HepG2 (cell line): ENCODE measurements around the gene ANKRD2. TPM values are rescaled to one million over a fixed set of nuclear protein-coding genes. Genes with fewer than 3 reads are reported as not detected.

Source experiments
- ATAC-seq: fragments of 200-7000 bp; cut with Tn5 transposase; 3 replicates; pipeline ENCODE4 v1.9.1; 2020; ENCODE audit warnings: mild to moderate bottlenecking, moderate library complexity
- BruUV-seq: library from RNA; stranded (reverse); fragments of 400-500 nt; replicated peaks from 2 replicates; lab custom pipeline; 2021; lab: Mats Ljungman, UMichigan
- CTCF ChIA-PET: fragments of 300-600 bp; formaldehyde crosslinking; extraction: SDS; loops from one replicate; lab custom pipeline; 2021; ENCODE audit warnings: low total read pairs, inconsistent platforms, low intra/inter-chr PET ratio; lab: Yijun Ruan, JAX
- POLR2A ChIA-PET: fragments of 350-600 bp; sonication (Branson Sonifier 250); formaldehyde crosslinking; loops from one replicate; lab custom pipeline; 2020; ENCODE audit warnings: antibody characterized with exemption, inconsistent platforms; lab: Yijun Ruan, JAX
- DNase-seq: peaks from one replicate; pipeline ENCODE4 v3.0.0-alpha.2; 2015; ENCODE audit warnings: low spot score
- FAIRE-seq: peaks from 3 replicates; lab custom pipeline; 2011; peaks lifted over from hg19 to GRCh38; lab: Jason Lieb, UNC
- H2AFZ ChIP-seq: one replicate; pipeline ENCODE4 v1.6.1; 2011; ENCODE audit warnings: low read length, inconsistent platforms
- H3K27ac ChIP-seq: fragments of 300-600 bp; 3 replicates; pipeline ENCODE4 v1.8.0; 2011; ENCODE audit warnings: mixed run types, mild to moderate bottlenecking, mixed read lengths, low read length, inconsistent platforms; ENCODE audit not compliant: insufficient read depth; ENCODE audit errors: extremely low read length
- H3K27me3 ChIP-seq, 2 experiments: fragments of 200-600 bp in 1 of 2; 2 replicates in 1 of 2; 3 replicates in 1 of 2; pipeline versions ENCODE4 v1.6.0 to v1.8.0; 2011; ENCODE audit warnings: low read length in 2 of 2, mild to moderate bottlenecking in 2 of 2, moderate library complexity in 2 of 2, inconsistent platforms in 1 of 2; ENCODE audit not compliant: insufficient read depth in 2 of 2, control insufficient read depth in 1 of 2
- H3K36me3 ChIP-seq, 2 experiments: fragments of 200-600 bp in 1 of 2; replicated peaks in 1 of 2; 2 replicates in 1 of 2; 3 replicates in 1 of 2; pipeline versions ENCODE4 v1.5.1 to v1.8.0; 2011; ENCODE audit warnings: low read length in 2 of 2, inconsistent platforms in 1 of 2; ENCODE audit not compliant: insufficient read depth in 2 of 2, control insufficient read depth in 1 of 2
- H3K4me1 ChIP-seq: 2 replicates; pipeline ENCODE4 v1.5.1; 2012; ENCODE audit warnings: low read length, inconsistent platforms; ENCODE audit not compliant: insufficient read depth
- H3K4me2 ChIP-seq: 2 replicates; pipeline ENCODE4 v1.6.0; 2011; ENCODE audit warnings: low read depth, low read length, inconsistent platforms
- H3K4me3 ChIP-seq, 3 experiments: fragments of 200-600 bp in 1 of 3; sonication (generic), shearing (Covaris generic) in 1 of 3; replicated peaks in 1 of 3; 2 replicates each; pipeline ENCODE4 v1.5.1; 2011 to 2016; ENCODE audit warnings: low read length in 3 of 3, inconsistent platforms in 2 of 3, low read depth in 2 of 3, mild to moderate bottlenecking in 2 of 3, control low read depth in 1 of 3, mixed read lengths in 1 of 3; ENCODE audit not compliant: insufficient read depth in 1 of 3
- H3K79me2 ChIP-seq: one replicate; pipeline ENCODE4 v1.6.1; 2011; ENCODE audit warnings: low read length, inconsistent platforms; ENCODE audit not compliant: insufficient read depth
- H3K9ac ChIP-seq: 2 replicates; pipeline ENCODE4 v1.6.0; 2011; ENCODE audit warnings: mild to moderate bottlenecking, low read depth, low read length, inconsistent platforms; ENCODE audit not compliant: insufficient read depth
- H3K9me3 ChIP-seq: 2 replicates; pipeline ENCODE4 v1.5.1; 2012; ENCODE audit warnings: mild to moderate bottlenecking, low read length
- H4K20me1 ChIP-seq: 2 replicates; pipeline ENCODE4 v1.6.0; 2011; ENCODE audit warnings: inconsistent platforms, mild to moderate bottlenecking, low read length, moderate library complexity; ENCODE audit not compliant: insufficient read depth
- CREM ChIP-seq, 2 experiments: sonication (generic) in 1 of 2; formaldehyde crosslinking in 1 of 2; IDR thresholded peaks; 2 replicates each; pipeline versions ENCODE4 v1.4.0 to v1.6.1; 2016 to 2020; ENCODE audit warnings: antibody characterized with exemption in 1 of 2, mild to moderate bottlenecking in 1 of 2, missing genetic modification reagents in 1 of 2
- FOXP1 ChIP-seq, 2 experiments: fragments of 450-650 bp in 1 of 2; IDR thresholded peaks; 2 replicates each; pipeline ENCODE4 v1.6.1; 2017 to 2018; ENCODE audit warnings: antibody characterized with exemption in 1 of 2
- KDM2A ChIP-seq: sonication (generic); formaldehyde crosslinking; IDR thresholded peaks from 2 replicates; pipeline ENCODE4 v1.4.0; 2020; ENCODE audit warnings: low read depth, missing genetic modification reagents, borderline replicate concordance
- SRSF9 ChIP-seq: fragments of 200-400 bp; formaldehyde crosslinking; IDR thresholded peaks from 2 replicates; pipeline ENCODE4 v1.6.1; 2018; ENCODE audit warnings: borderline replicate concordance, mild to moderate bottlenecking, low read depth, low read length; ENCODE audit not compliant: insufficient read depth, poor library complexity, severe bottlenecking
- ZNF350 ChIP-seq: sonication (generic); formaldehyde crosslinking; IDR thresholded peaks from 2 replicates; pipeline ENCODE4 v1.4.0; 2020; ENCODE audit warnings: mild to moderate bottlenecking, low read depth, missing genetic modification reagents, borderline replicate concordance
- ZNF383 ChIP-seq: sonication (generic); formaldehyde crosslinking; IDR thresholded peaks from 2 replicates; pipeline ENCODE4 v1.4.0; 2020; ENCODE audit warnings: missing genetic modification reagents, mild to moderate bottlenecking, borderline replicate concordance
- ZNF672 ChIP-seq: sonication (generic); formaldehyde crosslinking; IDR thresholded peaks from 2 replicates; pipeline ENCODE4 v1.8.1; 2022; ENCODE audit warnings: missing genetic modification reagents
- ZNF724P ChIP-seq: sonication (generic); formaldehyde crosslinking; IDR thresholded peaks from 2 replicates; pipeline ENCODE4 v1.8.0; 2022; ENCODE audit warnings: missing genetic modification reagents, borderline replicate concordance
- WGBS: methylation state at CpG from one replicate; pipeline ENCODE4 v1.1.6; 2017; ENCODE audit warnings: low lambda C conversion rate; 5-methylcytosine and 5-hydroxymethylcytosine counted together
- in situ Hi-C: cut with HindIII; loops from 2 replicates; pipeline ENCODE4 v1.10.0; 2017; ENCODE audit warnings: low pct_unique_long_range_greater_than_20kb; ENCODE audit not compliant: extremely low pct_ligation_motif_present
- intact Hi-C: fragments of 100-400 bp; cut with micrococcal nuclease; formaldehyde crosslinking; loops from one replicate; pipeline ENCODE4 v1.10.0; 2022; ENCODE audit not compliant: unreplicated experiment
- polyA plus RNA-seq, 8 experiments: library from polyadenylated mRNA; depleted of rRNA in 3 of 8; stranded (reverse) in 7 of 8; unstranded in 1 of 8; fragments of >200 nt; fragmentation: Illumina TruSeq in 4 of 8; extraction: Trizol in 4 of 8; gene quantifications; 2 replicates each; pipeline versions ENCODE4 v1.2.1 to v1.2.3, GENCODE V29; 2011 to 2016; ENCODE audit warnings: low read depth in 4 of 8, missing spikeins in 1 of 8, mixed read lengths in 1 of 8; ENCODE audit not compliant: insufficient read depth in 1 of 8
- total RNA-seq, 5 experiments: library from RNA; depleted of rRNA; stranded (reverse); fragments of >200 nt; fragmentation: Illumina TruSeq; extraction: Trizol; gene quantifications; 2 replicates each; pipeline ENCODE4 v1.2.3, GENCODE V29; 2016; ENCODE audit warnings: low read depth in 1 of 5

The ANKRD2 gene
- total and polyA plus RNA-seq, 2 of the 13 experiments (the other 11 are each of a cell fraction or from before 2014, with no cell fraction given): not detected

DNA sequence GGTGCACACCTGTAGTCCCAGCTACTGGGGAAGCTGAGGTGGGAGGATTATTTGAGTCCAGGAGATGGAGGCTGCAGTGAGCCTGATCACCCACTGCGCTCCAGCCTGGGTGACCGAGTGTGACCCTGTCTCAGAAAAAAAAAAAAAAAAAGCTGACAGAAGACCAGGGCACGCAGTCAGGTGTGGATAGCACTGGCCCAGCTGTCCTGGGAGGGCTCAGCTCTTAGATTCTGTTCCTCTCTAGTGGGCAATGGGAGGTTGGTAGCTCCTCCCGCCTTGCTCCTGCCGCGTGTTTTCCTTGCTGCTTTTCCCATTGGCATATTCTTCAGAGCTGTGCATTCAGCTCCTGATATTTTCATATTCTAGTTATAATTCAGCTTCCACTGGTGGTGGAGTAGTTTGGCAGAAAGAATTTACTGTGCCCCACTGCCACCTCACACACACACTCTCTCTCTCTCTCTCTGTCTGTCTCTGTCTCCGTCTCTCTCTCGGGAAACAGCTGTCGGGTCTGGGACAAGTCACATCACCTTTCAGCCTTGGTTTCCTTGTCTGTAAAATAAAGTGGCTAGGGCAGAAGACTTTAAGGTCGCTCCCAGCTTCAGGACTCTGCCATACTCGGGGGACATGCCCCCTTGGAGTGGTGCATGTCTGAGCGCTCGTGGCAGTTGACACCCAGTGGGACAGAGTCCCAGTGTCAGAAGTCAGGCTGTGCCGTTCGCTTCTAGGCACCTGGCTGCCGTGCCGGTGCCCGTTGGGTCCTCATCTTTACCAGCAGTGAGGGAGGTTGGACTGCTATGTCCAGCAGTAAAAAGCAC lies 25.9 kb upstream of the ANKRD2 start:
- no peaks in the 10 kb centered on the region for H3K36me3 ChIP-seq
- in situ Hi-C loops: no loop called here
- no peak overlapping the region for H3K4me2 ChIP-seq
- intact Hi-C loops: no loop called here
- no peaks in the 10 kb centered on the region for H3K79me2 ChIP-seq
- H4K20me1 ChIP-seq: no peaks in the 10 kb centered on the region
- H2AFZ ChIP-seq: no peak overlapping the region
- CTCF ChIA-PET: no interaction called here
- BruUV-seq: no TSS peak
- no peaks in the 10 kb centered on the region for H3K9me3 ChIP-seq
- POLR2A ChIA-PET: no interaction called here
- FAIRE-seq (no peak), ATAC-seq (no peak), DNase-seq (no peak)
- no peak overlapping the region for H3K27ac ChIP-seq
- no peak overlapping the region for H3K9ac ChIP-seq
- H3K4me3 ChIP-seq: no peak overlapping the region
- peaks cover 42% of the 10 kb centered on the region for H3K4me1 ChIP-seq
- WGBS: 95% methylated on average over 18 of the region's 18 CpGs
- no peak for TF ChIP-seq CREM (IDR thresholded peaks at IDR 0.05)
- TF ChIP-seq CREM (CRISPR knock-in tag; IDR thresholded peaks at IDR 0.05): no peak
- H3K27me3 ChIP-seq: no peaks in the 10 kb centered on the region

- no peaks in the 10 kb centered on the region for H3K9me3 ChIP-seq
Observed at GRCh38 chr10:97547271-97547600, 25.3 kb upstream of the ANKRD2 start.

More at GRCh38 chr10:97547271-97547600, 25.3 kb upstream of the ANKRD2 start:
- no peak overlapping the region for H3K4me3 ChIP-seq
- intact Hi-C loops: no loop called here
- H3K9ac ChIP-seq: no peak overlapping the region
- POLR2A ChIA-PET: no interaction called here
- no peak overlapping the region for H3K4me2 ChIP-seq
- peaks cover 38% of the 10 kb centered on the region for H3K4me1 ChIP-seq
- BruUV-seq: no TSS peak
- TF ChIP-seq ZNF724P (CRISPR knock-in tag): no peak
- no peak for TF ChIP-seq FOXP1 (IDR thresholded peaks at IDR 0.05)
- no peak for TF ChIP-seq FOXP1 (CRISPR knock-in tag; IDR thresholded peaks at IDR 0.05)
- no peak for TF ChIP-seq ZNF672
- TF ChIP-seq SRSF9: no peak
- no peak for TF ChIP-seq ZNF383 (CRISPR knock-in tag)
- no peak for TF ChIP-seq ZNF350 (CRISPR knock-in tag)
- TF ChIP-seq KDM2A (CRISPR knock-in tag): no peak
- H4K20me1 ChIP-seq: no peaks in the 10 kb centered on the region
- H3K27ac ChIP-seq: no peak overlapping the region
- no peaks in the 10 kb centered on the region for H3K79me2 ChIP-seq
- H3K27me3 ChIP-seq: no peaks in the 10 kb centered on the region
- DNase-seq (no peak), FAIRE-seq (no peak), ATAC-seq (no peak)
- in situ Hi-C loops: no loop called here
- WGBS: 95% methylated on average over 4 of the region's 4 CpGs
- CTCF ChIA-PET: no interaction called here
- no peak overlapping the region for H2AFZ ChIP-seq
- no peaks in the 10 kb centered on the region for H3K36me3 ChIP-seq
